ENCODE data around the gene PADI2.

DNA sequence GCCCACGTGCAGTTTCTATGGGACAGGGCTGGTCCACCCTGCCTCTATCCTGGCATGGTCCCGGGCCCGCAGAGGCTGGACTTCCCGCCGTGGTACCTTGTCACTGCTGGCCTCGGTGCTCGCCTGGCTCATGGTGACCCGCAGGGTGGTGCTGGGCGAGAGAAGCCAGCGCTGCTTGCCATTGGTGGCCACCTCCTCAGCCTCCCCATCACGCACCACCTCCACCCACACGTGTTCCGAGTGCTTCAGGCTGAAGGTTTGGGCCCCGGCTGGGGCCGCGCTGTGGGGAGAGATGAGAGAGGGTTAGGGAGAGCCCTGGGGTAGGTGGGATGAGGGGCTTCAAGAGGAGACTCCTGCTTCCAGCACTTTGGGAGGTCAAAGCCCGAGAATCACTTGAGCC, 14.5 kb downstream of the PADI2 start:
- TF ChIP-seq, protein P1, sequence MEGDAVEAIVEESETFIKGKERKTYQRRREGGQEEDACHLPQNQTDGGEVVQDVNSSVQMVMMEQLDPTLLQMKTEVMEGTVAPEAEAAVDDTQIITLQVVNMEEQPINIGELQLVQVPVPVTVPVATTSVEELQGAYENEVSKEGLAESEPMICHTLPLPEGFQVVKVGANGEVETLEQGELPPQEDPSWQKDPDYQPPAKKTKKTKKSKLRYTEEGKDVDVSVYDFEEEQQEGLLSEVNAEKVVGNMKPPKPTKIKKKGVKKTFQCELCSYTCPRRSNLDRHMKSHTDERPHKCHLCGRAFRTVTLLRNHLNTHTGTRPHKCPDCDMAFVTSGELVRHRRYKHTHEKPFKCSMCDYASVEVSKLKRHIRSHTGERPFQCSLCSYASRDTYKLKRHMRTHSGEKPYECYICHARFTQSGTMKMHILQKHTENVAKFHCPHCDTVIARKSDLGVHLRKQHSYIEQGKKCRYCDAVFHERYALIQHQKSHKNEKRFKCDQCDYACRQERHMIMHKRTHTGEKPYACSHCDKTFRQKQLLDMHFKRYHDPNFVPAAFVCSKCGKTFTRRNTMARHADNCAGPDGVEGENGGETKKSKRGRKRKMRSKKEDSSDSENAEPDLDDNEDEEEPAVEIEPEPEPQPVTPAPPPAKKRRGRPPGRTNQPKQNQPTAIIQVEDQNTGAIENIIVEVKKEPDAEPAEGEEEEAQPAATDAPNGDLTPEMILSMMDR (conservative IDR thresholded peaks at IDR 0.05; ENCODE audit: low read length) = no peak
- TF ChIP-seq EZH2phosphoT487 (IDR thresholded peaks at IDR 0.05; ENCODE audit: borderline replicate concordance) = no peak

Data from Loucy (cell line).